Activated CD4-positive, alpha-beta T cell treated with anti-CD3 and anti-CD28 coated beads for 24 hours (primary cell): ENCODE data around the gene PLXNA1.

Experiments
- DNase-seq, 2 donors: peaks; one replicate each; pipeline ENCODE4 v3.0.0-alpha.2; 2020; ENCODE audit warnings: low read depth in 2 of 2

PLXNA1 gene

DNA sequence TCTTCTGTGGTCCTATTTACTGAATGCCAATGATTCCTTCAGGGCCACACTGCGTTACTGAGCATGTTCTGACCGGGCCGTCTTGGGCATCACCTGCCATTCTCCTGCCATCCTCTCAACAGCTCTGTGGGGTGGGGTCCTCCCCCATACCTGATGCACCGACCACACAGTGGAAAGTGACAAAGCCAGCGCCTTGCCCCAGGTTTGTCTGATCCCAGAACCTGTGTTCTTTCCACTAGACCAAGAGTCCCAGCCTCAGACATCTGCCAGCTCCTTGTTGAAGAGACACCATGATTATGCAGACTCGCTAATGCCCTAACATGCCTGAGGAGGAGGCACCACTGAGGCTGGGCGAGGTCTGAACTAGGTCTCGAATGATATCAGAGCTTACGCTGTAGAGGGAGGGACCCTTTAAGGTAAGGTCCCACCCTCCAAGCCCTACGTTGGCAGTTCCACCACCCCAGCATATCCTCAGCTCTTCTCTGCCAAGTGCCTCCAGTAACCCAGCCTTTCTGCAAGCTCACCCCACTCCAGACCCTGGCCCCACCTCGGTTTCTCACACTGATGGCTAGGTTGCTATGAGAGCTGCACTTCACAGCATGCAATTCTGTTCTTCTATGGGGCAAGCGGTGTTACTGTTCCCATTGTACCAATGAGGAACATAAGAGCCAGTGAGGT is 29.8 kb upstream of the PLXNA1 start:
- no peak for DNase-seq

DNA sequence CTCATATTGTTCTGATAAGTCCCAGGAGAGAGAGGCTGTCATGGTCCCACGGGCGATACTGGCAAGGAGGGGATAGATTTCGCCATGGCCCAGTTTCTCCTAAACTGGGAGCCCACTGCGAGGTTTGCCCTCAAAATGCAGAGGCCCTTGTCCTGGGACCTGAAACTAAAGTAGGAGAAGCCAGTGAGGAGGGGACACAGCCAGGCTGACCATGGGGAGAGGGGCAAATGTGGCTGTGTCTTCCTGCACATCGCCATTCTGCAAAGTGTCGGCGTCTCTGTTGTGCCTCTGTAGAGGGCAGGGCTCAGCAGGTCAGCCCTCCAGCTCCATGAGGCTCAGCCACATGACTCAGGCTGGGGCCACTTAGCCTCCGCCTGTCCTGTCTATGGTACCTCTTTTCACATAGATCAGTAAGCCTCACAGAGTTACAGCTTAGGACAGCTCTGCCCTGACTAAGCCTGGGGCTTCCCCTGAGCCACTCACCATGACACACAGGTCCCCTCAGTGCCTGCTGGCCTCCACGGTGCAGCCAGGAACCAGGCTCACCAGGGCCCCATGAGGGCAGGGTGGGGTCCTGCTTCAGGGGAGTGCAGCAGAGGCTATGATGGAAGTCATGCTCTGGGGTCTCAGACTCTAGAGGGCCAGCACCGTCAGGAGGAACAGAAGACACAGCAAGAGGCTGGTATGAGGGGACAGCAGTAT is 28.6 kb upstream of the PLXNA1 start:
- no peak for DNase-seq

DNA sequence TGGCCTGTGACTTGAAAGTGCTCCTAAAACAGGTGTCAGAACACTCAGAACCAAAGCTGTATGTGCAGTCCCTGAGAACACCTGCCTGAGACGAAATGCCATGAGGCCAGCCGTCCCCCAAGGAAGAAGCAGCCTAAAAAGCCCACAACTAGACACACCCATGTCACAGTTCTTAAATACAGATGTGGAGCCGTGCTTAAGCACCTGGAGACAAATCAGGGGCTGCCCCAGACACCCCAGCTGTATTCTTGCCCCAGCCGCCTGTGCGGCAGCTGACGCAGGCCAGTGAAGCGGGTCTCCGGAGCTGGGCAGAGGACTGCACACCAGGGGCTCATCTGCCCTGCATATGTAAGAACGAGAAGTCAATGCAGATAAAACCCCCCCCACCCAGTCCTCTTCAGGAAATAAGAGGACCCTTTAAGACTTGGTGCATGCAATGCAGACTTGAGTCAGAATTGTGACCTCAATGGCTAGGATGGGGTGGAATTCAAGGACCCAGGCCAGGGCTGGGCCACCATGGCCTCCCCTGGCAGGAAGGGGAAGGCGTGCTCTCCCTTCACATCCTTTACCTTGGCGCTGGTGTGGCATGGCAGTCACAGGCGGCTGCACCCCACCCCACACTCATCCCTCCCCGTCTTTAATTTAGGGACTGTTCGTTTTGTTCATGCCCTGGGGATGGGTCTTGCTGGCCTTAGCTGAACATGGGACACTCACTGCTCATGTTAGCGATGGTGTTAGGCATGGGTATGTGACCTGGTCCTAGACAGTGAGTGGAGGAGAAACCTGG is 27.7 kb upstream of the PLXNA1 start:
- no peak for DNase-seq

DNA sequence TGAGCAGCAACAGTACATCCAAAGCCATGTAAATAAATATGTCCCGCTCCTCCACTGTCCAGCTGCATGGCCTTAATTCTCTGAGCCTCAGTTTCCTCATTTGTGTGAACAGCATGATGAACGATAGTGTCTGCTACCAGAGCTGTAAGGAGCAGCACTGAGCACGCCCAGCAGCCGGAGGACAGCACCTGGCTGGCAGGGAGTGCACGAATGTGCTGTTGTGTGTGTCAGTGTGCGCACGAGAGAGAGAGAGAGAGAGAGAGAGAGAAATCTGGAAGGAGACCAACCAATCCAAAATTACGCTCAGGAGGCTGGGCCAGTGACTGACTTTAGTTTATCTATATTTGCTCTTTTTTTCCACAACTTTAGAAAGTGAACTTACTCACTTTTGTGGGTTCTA is 26.6 kb upstream of the PLXNA1 start:
- DNase-seq, result no peak

DNA sequence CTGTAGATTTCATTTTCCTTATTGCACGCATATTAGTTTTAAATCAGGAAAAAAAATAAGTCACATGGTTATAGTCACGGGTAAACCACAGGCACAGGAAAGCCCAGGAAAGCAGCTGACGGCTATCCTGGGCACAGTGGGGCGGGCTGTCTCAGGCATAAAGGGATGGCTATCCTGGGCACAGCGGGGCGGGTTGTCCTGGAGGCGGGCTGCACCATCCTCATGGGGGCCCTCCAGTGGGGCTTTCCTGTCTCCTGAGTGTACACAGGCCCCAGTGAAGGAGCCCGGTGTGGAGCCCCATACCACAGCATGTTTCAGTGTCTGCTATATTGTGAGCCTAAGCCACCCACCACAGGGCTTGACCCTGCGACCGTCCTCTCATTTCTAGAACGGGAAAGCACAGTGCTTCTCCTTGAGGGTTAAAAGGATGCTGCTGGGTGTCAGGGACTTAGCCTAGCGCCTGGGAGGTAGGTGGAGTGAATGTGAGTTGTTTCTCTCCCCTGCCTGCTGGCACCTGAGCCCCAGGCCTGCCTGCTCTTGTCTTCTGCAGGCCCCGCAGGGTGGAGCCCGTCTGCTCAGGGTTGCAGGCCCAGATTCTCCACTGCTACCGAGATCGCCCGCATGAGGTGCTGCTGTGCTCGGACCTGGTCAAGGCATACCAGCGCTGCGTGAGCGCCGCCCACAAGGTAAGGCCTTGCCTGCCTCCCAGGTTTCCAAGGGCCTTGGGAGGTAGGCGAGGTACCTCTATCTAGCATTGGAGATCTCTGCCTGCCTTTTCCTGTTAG is 25.9 kb upstream of the PLXNA1 start:
- DNase-seq, result no peak

DNA sequence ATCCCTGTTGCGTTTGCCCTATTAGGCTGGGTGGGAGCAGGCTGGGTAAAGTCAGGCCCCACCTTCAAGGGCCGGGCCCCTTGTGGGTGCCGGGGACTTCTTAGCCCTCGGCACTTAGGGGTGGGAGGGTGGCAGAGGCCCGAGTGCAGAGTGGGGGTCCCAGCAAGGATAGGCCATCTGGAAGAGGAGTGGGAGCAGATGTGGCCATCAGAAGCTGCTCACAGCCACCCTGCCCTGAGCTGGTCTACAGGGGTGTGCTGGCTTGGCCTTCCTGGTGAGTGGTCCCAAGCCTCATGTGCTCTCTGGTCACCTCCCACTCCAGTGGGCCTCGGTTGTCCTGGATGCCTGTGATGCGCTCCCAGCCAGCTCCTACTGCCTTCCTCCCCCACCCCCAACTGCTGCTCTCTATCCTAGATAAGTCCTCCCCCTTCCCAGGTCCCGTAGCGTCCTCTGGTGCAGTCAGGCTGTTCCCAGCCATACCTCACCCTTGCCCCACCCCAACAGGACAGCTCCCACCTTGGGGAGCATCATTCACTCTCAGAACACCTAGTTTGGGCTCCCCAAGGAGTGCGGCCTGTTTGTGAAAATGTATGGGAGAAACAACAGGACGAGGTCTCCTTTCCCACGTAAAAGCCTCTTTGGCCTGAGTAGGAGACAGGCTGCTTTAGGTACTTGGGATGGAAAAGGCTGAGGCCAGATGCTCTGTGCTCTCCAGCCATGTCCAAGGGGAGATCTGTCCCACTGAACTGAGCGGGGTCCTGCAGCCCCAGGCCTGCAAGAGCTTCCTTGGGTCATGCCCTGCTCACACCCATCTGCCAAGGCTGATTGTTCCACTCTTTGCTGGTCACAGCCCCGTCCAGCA is 24.9 kb upstream of the PLXNA1 start:
- DNase-seq, result no peak

DNA sequence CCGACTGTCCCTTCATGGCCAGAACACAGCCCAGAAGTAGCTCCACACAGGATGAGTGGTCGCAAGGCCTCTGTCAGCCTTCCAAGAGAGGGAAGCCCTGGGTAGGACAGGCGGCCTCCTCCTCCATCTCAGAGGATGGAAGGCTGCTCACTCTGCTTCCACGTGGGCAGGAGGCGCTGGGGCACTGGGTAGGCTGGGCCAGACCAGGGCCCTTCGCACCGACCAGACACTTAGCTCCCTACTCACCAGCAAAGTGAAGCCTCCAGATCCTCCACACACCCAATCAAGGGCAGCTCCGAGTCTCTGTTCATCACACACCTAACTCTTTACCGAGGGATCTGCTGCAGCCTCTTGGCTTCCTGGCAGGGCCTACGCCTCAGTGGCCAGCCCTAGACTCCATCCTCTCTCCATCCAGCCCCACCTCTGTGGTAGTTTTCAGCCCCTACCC is 24.3 kb upstream of the PLXNA1 start:
- DNase-seq, result no peak

DNA sequence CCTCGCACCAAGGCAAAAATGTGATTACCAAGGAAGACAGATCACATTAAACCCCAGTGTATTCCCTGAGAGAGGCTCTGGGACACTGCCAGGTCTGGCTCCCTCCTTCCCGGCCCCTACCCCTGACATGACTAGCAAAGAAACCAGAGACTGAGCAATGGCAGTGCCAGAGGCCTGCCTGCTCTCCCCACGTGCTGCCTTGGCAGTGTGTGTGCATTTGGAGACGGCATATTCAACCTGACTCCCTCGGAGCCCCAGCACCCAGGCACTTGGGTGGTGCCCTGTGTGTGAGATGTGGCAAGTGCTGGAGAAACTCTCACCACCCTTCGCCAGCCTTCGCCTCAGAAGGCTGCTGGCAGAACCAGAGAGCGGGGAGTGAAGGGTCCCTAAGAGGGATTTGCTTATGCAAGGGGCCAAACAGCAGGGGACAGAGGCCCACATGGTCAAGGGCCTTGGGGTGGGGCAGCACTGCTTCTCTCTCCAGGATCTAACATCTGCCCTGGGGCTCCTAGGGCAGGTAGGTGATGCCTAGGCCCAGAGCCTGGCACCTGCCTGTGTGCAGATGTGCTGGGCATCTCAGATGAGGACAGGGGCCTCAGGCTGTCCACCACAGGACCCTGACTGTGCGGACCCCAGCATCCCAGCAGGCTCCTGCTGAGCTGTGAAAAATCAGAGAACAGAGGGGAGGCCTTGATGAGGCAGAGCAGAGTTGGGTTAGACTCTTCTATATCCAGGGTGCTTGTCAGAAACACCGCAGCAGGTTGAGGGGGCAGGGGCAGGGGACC is 23.6 kb upstream of the PLXNA1 start:
- DNase-seq, result no peak

DNA sequence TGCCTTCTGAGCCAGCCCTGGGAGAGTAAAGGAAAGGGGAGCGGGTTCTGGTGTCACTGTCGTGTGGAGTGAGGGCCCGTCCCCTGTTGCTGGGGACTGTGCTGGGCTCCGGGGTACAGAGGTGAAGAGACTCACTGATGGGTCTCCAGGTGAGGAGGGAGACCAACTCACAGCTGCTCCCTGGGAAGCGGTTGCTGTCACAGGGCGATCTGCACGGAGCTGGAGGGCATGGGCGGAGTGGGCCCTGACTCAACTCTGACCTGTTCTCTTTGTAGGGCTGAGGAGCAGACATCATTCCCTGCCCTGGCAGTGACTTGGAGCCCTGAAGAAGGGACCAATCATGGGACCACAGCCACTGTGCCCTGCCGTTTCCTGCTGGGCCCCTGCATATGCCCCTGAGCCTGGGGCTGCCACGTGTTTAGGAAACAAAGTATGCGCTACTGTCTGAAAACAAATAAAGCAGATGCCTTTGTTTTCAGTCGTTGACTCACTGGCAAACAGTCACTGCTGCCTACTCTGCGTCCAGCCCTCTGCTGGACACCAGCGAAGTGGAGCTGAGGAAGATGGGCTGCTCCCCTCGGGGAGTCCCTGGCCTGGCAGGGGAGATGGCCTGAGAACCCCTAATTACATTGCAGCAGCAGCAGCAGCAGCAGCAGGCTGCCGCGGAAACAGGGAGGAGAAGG is 22.9 kb upstream of the PLXNA1 start:
- DNase-seq, result no peak

DNA sequence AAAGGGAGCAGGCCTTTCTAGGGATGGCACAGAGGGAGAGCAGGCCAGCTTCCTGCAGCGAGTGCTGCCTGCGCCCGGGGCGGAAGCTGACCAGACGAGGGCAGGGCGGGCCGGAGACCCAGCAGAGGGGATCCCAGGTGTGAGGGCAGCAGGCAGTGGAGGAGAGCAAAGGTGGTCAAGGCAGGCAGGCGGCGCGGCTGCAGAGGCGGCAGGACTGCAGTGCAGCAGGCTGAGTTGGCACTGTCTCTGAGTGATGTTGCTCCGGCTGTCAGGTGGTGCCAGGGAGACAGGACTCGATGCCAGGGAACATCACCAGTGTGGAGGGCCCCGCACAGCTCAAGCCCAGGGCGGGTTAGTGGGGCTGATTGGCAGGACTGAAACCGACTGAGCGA is 22.3 kb upstream of the PLXNA1 start:
- DNase-seq, result no peak

DNA sequence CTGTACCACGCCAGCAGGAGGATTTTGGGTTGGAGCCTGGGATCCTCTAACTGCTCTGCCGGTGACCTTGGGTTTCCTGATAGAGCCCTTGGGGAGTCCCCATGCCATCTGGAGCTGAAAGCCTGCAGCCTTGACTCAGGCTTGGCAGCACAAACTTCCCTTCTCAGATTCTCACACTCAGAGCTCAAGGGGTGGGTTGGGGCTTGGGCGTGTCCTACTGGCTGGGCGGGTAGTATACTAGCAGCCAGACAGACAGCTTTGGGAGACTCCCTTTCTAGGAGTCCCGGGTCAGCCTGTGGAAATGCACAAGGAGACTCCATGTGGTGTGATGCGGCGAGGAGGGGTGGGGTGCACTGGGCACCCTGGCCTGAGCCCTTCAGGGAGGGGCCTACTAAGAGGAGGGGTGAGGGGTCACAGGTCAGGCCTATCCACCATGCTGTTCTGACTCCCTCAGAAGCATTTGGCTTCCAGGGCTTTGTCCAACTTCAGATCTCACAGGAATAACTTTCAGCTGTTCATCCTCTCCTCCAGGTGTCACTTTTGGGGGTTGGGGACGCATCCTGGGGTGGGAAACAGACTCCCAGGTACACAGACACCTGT is 21.6 kb upstream of the PLXNA1 start:
- DNase-seq, result no peak

DNA sequence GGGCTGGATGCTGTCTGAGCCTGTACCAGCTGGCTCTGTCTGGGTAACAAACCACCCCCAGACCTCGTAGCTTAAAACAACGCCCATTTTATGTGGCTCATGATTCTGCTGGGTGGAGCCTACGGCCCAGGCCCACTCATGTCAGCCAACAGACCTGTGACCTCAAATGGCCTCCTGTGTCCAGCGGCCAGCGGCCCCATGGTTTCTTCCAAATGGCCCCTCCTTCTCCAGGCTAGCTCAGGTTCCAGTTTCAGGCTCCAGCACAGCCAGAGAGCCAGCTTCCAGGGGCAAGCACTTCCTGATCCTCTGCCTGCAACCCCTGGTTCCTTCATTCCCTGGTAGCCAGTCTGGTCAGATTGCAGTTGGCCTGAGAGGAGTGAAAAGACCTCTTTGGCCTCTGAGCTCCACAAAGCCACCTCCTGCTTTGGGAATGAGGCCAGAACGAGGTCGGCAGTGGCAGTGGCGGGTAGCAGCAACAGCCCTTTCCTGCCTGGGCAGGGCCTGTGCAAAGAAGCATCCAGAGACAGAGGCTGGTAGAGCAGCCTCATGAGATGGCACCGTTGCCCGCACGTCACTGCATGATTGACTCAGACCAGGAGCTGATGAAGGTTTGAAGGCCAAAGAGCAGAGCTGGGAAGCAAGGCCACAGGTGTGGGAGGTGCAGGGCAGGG is 21.0 kb upstream of the PLXNA1 start:
- DNase-seq, result no peak

DNA sequence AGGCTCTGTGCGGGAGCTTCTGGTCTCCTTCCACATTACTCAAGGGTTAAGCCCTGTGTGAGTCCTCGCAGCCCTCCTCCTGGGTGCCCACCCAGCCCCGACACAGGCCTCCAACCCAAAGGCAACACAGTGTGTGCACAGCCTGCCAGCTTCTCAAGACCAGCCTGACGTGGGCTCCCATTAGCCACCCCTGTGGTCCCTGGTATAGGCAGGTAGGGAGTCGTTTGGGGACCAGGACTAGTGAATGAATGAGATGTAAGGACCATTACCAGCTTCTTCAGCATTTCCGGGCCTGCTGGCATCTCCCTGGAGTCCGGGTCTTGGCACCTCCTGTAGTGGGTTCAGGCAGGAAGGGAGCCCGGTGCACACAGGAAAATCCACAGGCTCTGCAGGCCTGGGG is 20.2 kb upstream of the PLXNA1 start:
- no peak for DNase-seq

DNA sequence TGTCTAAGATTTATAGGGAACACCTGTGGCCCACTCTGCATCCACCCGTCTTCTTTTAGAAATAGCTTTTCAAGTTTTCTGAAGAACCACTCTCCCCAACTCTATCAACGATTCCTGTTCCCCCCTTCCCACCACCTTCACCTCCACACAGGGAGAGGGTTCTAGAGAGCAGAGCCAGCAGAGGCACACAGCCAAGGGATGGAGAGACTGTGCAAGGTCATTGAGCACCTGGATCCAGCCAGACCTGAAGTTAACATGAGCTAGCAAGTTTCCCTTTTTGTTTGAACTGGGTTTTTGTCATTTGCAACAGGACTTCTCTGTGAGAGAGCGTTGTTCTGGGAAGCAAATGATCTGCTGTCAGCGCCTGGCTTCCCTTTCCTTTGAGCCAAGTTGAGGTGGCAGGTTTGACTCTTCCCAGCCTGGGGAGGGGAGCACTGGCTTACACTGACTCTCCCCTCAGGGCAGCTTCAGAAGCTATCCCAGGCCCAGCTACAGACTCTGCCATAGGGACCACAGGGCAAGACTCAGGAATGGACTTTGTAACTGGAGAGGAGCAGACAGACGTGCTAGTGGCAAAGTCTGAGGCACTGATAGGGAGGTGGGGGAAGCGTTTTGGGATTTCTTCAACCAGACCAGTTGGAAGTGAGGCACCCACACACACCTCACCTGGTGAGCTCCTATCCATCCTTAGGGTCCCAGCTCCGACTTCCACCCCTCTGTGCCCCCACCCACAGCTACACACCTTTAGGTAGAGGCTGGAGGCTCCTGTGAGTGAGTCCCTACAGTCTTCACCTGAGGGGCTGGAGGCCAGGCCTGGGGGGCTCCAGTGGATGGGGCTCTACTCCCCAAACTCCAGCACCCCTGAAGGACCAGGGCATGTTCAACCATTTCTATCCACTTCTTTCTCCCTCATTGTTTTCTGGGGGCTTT is 19.4 kb upstream of the PLXNA1 start:
- no peak for DNase-seq

DNA sequence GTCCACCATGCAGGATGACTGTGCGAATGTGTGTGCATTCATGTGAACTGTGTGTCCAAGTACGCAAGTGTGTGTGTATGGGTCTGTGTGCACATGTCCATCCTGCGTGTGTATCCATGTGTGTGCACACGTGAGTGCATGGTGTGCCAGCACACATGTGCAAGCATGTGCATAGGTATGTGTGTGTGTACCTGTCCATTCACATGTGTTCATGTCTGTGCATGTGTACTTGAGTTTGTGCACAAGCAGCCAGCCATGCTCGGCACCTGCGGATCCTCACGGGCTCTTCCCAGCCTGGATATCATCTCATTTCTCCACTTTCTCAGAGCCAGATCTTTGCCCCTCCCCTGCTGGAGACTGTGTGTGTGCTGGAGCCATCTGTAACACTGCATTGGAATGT is 18.7 kb upstream of the PLXNA1 start:
- DNase-seq, result no peak

DNA sequence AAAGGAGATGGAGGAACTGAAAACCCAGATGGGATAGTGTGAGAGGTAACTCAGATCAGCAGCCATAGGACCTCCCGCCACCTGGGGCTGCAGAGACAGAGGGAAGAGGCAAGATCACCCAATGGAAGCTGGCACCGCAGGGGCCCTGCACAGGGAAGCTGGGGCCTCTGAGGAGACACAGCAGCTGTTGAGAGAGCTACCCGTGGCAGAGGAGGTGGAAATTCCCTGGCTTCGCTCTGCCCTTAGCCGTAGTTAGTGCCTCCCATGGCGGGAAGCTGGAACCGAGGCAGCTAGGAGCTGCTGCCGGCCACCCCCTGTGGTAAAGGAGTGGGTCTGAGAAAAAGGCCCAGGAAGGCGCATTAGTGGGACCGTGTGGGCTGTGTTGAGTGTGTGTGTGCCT is 18.0 kb upstream of the PLXNA1 start:
- no peak for DNase-seq

DNA sequence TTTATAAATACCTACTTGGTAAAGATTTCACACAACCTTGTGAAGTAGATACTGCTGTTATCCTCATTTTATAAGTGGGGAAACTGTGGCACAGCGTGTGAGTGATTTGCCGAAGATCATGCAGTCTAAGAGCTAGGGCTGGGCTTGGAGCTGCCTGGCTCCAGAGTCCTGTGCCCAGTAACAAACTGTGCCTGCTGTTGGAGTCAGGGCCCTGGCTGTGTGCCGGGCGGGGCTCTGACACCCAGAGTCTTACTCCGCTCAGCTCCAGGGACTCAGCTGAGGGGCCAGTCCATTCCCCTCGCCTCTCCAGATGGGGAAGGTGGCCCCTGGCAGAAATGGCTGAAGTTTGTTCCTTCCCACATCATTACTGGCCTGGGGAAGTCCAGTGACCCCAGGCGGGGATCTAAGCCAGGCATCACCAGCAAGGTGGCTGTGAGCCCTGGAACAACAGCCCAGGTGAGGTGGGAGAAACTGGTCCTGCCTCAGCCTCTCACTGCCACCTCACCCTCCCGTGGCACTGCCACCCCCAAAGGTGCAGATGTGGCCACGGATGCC is 17.3 kb upstream of the PLXNA1 start:
- no peak for DNase-seq
